Measurements from ENCODE around the gene PRR15L. TPM values are rescaled to one million over a fixed set of nuclear protein-coding genes. Genes with fewer than 3 reads are reported as not detected.

Gene PRR15L
- total RNA-seq, 1 experiment from 2014 or later, result 0.18 TPM

DNA sequence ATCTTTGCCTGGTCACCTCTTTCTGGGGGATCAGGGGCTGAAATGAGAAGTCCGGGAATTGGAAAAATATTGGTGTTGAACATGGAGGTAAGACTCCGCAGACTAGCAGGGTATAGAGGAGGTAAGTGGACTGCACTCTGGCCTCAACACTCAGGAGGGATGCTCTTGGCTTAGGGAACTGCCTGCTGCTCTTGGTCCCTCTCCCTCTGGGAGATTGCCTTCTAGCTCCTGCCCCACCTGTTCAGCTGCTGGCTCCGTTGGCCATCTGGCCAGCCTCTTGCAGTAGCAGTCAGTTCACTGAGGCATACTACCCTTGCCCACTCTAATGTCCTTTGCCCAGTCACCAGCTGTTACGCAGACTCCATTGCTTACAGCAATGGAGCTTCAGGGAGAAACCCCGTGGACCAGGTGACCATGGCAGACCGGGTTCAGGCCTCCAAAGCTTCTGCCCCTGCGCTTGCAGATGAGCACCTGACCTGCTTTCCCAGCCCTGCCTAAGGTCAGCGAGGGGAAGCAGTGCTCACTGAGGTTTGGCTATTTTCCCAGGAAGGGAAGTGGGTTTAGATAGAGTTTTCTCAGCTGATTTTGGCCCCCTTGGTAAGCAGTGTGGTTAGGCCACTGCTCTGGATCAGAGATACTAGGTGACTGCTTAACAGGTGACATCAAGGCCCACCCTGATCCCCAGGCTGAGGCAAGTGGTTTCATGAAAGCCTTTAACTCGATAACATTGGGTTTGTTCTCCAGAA, 25.1 kb upstream of the PRR15L start:
- H3K27me3 ChIP-seq (ENCODE audit: control insufficient read depth, insufficient read depth, low read length), result no peaks in the 10 kb centered on the region
- in situ Hi-C loops (cut with HindIII; ENCODE audit: low pct_unique_long_range_greater_than_20kb, low sequenced_read_pairs), result no loop called here
- ATAC-seq (no peak), DNase-seq (ENCODE audit: low read depth, low spot score) (no peak)
- H3K27ac ChIP-seq (ENCODE audit: low read length), result no peak overlapping the region
- H3K9me3 ChIP-seq (ENCODE audit: control insufficient read depth, insufficient read depth, low read depth, low read length), result no peaks in the 10 kb centered on the region
- no TSS peak for BruUV-seq (replicated peaks)
- TF ChIP-seq, protein P1, sequence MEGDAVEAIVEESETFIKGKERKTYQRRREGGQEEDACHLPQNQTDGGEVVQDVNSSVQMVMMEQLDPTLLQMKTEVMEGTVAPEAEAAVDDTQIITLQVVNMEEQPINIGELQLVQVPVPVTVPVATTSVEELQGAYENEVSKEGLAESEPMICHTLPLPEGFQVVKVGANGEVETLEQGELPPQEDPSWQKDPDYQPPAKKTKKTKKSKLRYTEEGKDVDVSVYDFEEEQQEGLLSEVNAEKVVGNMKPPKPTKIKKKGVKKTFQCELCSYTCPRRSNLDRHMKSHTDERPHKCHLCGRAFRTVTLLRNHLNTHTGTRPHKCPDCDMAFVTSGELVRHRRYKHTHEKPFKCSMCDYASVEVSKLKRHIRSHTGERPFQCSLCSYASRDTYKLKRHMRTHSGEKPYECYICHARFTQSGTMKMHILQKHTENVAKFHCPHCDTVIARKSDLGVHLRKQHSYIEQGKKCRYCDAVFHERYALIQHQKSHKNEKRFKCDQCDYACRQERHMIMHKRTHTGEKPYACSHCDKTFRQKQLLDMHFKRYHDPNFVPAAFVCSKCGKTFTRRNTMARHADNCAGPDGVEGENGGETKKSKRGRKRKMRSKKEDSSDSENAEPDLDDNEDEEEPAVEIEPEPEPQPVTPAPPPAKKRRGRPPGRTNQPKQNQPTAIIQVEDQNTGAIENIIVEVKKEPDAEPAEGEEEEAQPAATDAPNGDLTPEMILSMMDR (IDR thresholded peaks at IDR 0.05), result no peak
- no peak for TF ChIP-seq POLR2AphosphoS5 (IDR thresholded peaks at IDR 0.05; ENCODE audit: low read depth, low read length)
- TF ChIP-seq, protein P2, sequence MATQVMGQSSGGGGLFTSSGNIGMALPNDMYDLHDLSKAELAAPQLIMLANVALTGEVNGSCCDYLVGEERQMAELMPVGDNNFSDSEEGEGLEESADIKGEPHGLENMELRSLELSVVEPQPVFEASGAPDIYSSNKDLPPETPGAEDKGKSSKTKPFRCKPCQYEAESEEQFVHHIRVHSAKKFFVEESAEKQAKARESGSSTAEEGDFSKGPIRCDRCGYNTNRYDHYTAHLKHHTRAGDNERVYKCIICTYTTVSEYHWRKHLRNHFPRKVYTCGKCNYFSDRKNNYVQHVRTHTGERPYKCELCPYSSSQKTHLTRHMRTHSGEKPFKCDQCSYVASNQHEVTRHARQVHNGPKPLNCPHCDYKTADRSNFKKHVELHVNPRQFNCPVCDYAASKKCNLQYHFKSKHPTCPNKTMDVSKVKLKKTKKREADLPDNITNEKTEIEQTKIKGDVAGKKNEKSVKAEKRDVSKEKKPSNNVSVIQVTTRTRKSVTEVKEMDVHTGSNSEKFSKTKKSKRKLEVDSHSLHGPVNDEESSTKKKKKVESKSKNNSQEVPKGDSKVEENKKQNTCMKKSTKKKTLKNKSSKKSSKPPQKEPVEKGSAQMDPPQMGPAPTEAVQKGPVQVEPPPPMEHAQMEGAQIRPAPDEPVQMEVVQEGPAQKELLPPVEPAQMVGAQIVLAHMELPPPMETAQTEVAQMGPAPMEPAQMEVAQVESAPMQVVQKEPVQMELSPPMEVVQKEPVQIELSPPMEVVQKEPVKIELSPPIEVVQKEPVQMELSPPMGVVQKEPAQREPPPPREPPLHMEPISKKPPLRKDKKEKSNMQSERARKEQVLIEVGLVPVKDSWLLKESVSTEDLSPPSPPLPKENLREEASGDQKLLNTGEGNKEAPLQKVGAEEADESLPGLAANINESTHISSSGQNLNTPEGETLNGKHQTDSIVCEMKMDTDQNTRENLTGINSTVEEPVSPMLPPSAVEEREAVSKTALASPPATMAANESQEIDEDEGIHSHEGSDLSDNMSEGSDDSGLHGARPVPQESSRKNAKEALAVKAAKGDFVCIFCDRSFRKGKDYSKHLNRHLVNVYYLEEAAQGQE (IDR thresholded peaks at IDR 0.05; ENCODE audit: insufficient read depth in 1 of 2, low read depth in 2 of 2, low read length in 1 of 2), result no peak
- no peak for TF ChIP-seq SIN3A (IDR thresholded peaks at IDR 0.05; ENCODE audit: borderline replicate concordance, insufficient read depth, low read depth, low read length)
- no peak for TF ChIP-seq TCF7L2 (IDR thresholded peaks at IDR 0.05; ENCODE audit: low read depth, low read length)
- CTCF ChIA-PET, result interaction anchor here (0.6 to 1.2 kb wide), 3 partner anchors 36 to 283 kb away, joined by 3 to 10 read pairs (median 3); no protein-coding TSS in a partner anchor
- no peak overlapping the region for H3K4me3 ChIP-seq (ENCODE audit: low read depth in 2 of 2, low read length in 2 of 2)
- POLR2A ChIA-PET, result no interaction called here
- H3K4me1 ChIP-seq (ENCODE audit: control insufficient read depth, insufficient read depth, low read length), result peaks cover 10% of the 10 kb centered on the region; the same call in 1 of the 2 replicates
- H3K36me3 ChIP-seq (ENCODE audit: control insufficient read depth, insufficient read depth, low read length), result peaks cover 4% of the 10 kb centered on the region; the same call in 1 of the 2 replicates
- intact Hi-C loops (cut with micrococcal nuclease; ENCODE audit: unreplicated experiment), result no loop called here

DNA sequence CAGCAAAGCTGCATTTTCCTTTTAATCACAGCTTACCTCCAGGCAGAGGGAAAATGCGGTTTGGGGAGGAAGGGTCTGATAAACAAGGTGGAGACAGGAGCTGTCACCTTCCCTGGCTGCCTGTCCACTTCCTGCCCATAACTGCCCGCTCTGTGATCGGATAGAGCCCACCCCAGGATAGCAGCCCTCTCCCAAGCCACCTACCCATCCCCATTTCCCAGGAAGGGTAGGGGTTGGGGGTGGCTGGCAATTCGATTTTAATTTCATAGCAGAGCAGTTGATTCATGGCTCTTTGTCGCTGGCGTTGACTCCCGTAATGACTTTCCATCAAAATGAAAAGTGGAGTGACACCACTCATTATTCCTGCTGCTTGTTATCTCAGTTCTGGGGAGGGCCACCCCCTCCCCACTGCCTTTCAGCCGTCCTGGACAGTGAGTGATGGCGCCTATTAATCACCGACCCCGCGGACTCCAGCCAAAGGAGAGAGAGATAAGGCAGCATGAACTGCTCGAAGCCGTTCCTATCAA, 24.5 kb upstream of the PRR15L start:
- no TSS peak for BruUV-seq (replicated peaks)
- Histone ChIP-seq H3K27ac (ENCODE audit: low read length) (no peak overlapping the region), H3K36me3 (ENCODE audit: control insufficient read depth, insufficient read depth, low read length) (peaks cover 4% of the 10 kb centered on the region; the same call in 1 of the 2 replicates), H3K4me1 (ENCODE audit: control insufficient read depth, insufficient read depth, low read length) (0 out of 2 replicates have a peak, but pooled peaks cover 3% of the 10 kb centered on the region), H3K27me3 (ENCODE audit: control insufficient read depth, insufficient read depth, low read length) (no peaks in the 10 kb centered on the region), H3K4me3 (ENCODE audit: low read depth in 2 of 2, low read length in 2 of 2) (no peak overlapping the region), H3K9me3 (ENCODE audit: control insufficient read depth, insufficient read depth, low read depth, low read length) (no peaks in the 10 kb centered on the region)
- intact Hi-C loops (cut with micrococcal nuclease; ENCODE audit: unreplicated experiment) (no loop called here), in situ Hi-C loops (cut with HindIII; ENCODE audit: low pct_unique_long_range_greater_than_20kb, low sequenced_read_pairs) (no loop called here)
- TF ChIP-seq POLR2AphosphoS5 (IDR thresholded peaks at IDR 0.05; ENCODE audit: low read depth, low read length), result 0 out of 2 replicates have a peak, but pooled peaks have one; percentile 20
- TF ChIP-seq, protein P1 (IDR thresholded peaks at IDR 0.05), result no peak
- CTCF ChIA-PET, result interaction anchor here (0.6 to 1.2 kb wide), 3 partner anchors 36 to 282 kb away, joined by 3 to 10 read pairs (median 3); no protein-coding TSS in a partner anchor
- ATAC-seq (no peak), DNase-seq (ENCODE audit: low read depth, low spot score) (no peak)
- POLR2A ChIA-PET, result no interaction called here

Measured in Panc1 (cell line).